Raji (cell line): Measurements from ENCODE around the gene GPC5.

Experiments
- POLR2A ChIP-seq: IDR thresholded peaks from 2 replicates; pipeline ENCODE4 v1.6.1; 2011; ENCODE audit warnings: low read depth, low read length, control low read depth; ENCODE audit not compliant: insufficient read depth

GPC5 gene

GRCh38 chr13:92743992-92744391, 1345.6 kb downstream of the GPC5 start:
- TF ChIP-seq POLR2A: no peak

GRCh38 chr13:92745258-92745657, 1346.8 kb downstream of the GPC5 start:
- TF ChIP-seq POLR2A: no peak

GRCh38 chr13:92761710-92762109, 1363.3 kb downstream of the GPC5 start:
- TF ChIP-seq POLR2A: no peak

- no peak for TF ChIP-seq POLR2A
Measured at GRCh38 chr13:92767468-92767867, 1369.0 kb downstream of the GPC5 start.

GRCh38 chr13:92768602-92769001, 1370.2 kb downstream of the GPC5 start:
- TF ChIP-seq POLR2A: no peak

- no peak for TF ChIP-seq POLR2A
Measured at GRCh38 chr13:92769046-92769445, 1370.6 kb downstream of the GPC5 start.

GRCh38 chr13:92775658-92776057, 1377.2 kb downstream of the GPC5 start:
- TF ChIP-seq POLR2A: no peak

- no peak for TF ChIP-seq POLR2A
Measured at GRCh38 chr13:92781965-92782690, 1383.7 kb downstream of the GPC5 start.

GRCh38 chr13:92802776-92803175, 1404.4 kb downstream of the GPC5 start:
- no peak for TF ChIP-seq POLR2A

- TF ChIP-seq POLR2A: no peak
Measured at GRCh38 chr13:92804346-92804745, 1405.9 kb downstream of the GPC5 start.

- no peak for TF ChIP-seq POLR2A
Measured at GRCh38 chr13:92804926-92805325, 1406.5 kb downstream of the GPC5 start.

- no peak for TF ChIP-seq POLR2A
Measured at GRCh38 chr13:92805766-92806165, 1407.3 kb downstream of the GPC5 start.

- TF ChIP-seq POLR2A: no peak
Measured at GRCh38 chr13:92806215-92806614, 1407.8 kb downstream of the GPC5 start.

- TF ChIP-seq POLR2A: no peak
Measured at GRCh38 chr13:92807353-92807752, 1408.9 kb downstream of the GPC5 start.

GRCh38 chr13:92807966-92808365, 1409.5 kb downstream of the GPC5 start:
- TF ChIP-seq POLR2A: no peak

- no peak for TF ChIP-seq POLR2A
Measured at GRCh38 chr13:92821324-92821723, 1422.9 kb downstream of the GPC5 start.

- TF ChIP-seq POLR2A: no peak
Measured at GRCh38 chr13:92823059-92823458, 1424.6 kb downstream of the GPC5 start.
